ENCODE measurements around the gene LRTM2.
"Not testable (repeated sequence)": the region's sequence is repeated elsewhere in the genome, so short reads cannot be mapped to it uniquely, and the experiment has no call there.

LRTM2 gene

GRCh38 chr12:1811281-1811947, 9.0 kb upstream of the LRTM2 start:
- DNase-seq (ENCODE audit: low read depth): peak; percentile 45

DNA sequence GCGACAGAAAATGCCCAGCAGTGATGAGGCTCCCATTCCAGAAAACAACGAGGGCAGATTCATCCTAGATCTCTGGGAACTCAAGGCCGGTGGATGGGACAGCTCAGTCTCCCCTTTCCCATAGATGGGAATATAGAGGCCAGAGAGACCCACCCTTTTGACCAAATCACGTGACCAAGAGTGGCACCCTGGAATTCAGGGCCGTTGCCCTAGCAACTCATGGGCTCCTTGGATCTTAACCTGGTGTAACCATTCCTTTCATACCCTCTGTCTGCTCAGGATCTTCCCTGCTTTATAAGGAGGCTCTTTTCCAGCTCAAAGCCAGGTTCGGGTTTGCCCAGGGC, 8.4 kb upstream of the LRTM2 start:
- DNase-seq (ENCODE audit: low read depth): no peak

- peak; percentile 67 for DNase-seq (ENCODE audit: low read depth)
These were observed 7.6 kb upstream of the LRTM2 start for GRCh38 chr12:1812650-1813302.

DNA sequence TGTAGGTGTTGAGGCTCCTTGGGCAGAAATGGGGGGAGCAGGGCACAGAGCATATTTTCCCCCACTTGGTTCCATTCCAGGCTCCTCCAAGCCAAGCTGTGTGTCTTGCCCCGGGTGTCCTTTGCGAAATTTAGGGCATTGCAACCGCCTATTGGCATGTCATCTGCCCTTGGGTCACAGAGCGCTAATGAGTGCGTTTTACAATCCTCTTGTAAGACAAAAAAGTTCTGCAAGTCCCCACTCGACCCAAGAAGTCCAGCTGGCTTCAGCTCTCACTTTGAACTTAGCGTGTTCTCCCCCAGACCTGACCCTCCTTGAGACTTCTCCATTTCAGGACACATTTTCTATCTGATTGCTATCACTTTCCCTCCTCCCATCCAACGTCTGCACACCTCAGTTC, 6.1 kb upstream of the LRTM2 start:
- no peak for DNase-seq (ENCODE audit: low read depth)

- no peak for DNase-seq (ENCODE audit: low read depth)
These were observed 5.3 kb upstream of the LRTM2 start for GRCh38 chr12:1815108-1815507.

DNA sequence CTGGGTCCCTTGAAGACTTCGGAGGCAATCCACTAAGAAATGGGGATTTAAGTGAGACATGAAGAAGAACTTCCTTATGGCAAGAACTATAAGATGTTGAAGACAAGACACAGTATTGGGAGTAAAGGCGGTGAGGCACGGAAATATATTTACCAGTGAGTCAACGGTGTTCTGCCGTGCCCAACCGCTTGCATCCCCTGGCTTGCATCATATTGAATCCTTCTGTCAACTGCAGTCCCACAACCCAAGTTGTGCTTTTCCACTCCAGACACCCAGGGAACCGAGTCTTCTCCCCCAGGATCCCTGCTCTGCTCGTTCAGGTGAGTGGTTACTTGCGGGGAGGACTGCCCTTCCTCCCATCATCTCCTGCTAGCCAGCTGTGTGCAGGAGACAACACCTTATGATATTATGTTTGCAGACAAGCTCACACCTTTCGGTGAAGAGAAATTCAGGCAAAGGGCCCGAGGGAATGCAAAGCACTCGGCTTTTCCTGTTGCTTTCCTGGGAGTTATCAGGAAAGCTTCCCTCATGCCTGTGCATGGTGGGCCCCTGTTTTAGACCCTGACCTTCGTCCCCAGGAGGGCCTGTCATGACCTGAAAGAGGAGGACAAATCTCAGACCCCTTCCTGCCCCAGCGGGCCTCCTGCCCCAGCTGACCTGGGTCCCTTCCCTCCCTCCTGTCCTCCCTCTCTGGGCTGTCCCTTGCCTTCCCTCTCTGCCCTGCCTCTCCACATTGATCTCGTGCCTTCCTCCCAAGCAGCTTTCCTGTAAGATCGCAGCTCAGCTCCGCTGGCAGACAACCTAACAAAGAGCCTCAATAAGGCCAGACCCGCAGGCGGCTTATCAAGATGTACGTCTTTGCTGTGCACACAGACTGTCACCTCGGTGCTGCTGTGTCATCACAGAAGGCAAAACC, 4.3 kb upstream of the LRTM2 start:
- peak; percentile 20 for DNase-seq (ENCODE audit: low read depth)

DNA sequence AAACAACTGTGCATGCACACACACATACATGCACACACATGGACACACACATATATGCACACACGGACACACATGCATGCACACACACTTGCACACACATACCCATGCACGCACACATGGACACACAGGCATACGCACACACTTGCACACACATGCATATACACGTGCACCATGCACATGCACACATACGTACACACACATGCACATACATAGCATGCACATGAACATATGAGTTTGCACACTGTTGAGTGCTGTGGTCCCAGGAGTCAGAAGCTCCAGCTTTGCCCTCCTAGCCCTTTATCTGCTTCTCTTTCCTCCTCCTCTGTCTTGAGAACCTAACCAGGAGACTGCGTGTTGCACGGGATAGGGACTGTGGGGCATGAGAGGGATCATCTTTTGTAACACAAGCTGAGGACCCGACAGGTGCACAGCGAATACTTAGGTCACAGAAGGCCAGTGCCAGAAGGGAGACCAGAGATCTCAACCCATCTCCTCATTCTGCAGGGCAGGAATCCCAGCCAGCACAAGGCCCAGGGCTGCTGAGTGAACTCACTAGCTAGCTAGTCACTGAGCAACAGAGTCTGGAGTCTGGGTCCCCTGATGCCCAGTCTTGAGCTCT, 3.5 kb upstream of the LRTM2 start:
- no peak for DNase-seq (ENCODE audit: low read depth)

DNA sequence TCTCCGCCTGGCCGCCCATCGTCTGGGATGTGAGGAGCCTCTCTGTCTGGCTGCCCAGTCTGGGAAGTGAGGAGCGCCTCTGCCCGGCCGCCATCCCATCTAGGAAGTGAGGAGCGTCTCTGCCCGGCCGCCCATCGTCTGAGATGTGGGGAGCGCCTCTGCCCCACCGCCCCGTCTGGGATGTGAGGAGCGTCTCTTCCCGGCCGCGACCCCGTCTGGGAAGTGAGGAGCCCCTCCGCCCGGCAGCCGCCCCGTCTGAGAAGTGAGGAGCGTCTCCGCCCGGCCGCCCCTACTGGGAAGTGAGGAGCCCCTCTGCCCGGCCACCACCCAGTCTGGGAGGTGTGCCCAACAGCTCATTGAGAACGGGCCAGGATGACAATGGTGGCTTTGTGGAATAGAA, 2.4 kb upstream of the LRTM2 start:
- not testable (repeated sequence) for DNase-seq (ENCODE audit: low read depth)

GRCh38 chr12:1819050-1819449, 1.3 kb upstream of the LRTM2 start:
- DNase-seq (ENCODE audit: low read depth): no peak

- DNase-seq (ENCODE audit: low read depth): no peak
These were observed 794 bp upstream of the LRTM2 start for GRCh38 chr12:1819571-1819970.

GRCh38 chr12:1820896-1821291, 529 bp downstream of the LRTM2 start:
- no peak for DNase-seq (ENCODE audit: low read depth)

- DNase-seq (ENCODE audit: low read depth): no peak
These were observed 1.4 kb downstream of the LRTM2 start for GRCh38 chr12:1821805-1822204.

- no peak for DNase-seq (ENCODE audit: low read depth)
These were observed 2.3 kb downstream of the LRTM2 start for GRCh38 chr12:1822699-1823098.

DNA sequence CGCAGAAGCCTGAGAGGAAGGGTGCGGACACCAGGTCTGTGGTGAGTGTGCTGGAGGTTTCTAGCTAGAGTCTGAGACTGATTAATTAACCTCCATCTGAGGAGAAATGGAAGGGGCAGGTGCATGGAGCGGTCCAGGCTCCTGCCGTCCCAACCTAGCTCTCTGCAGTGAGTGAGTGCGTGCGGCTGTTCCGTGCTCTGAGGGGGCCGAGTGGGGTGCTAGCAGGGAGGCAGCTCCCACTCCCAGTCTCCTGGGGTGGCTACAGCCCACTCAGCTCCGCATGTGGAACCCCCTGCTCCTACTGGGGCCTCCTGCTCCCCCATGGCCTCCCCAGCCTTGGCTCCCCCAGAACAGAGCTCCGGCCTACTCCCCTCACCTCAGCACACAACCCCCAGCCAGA, 2.9 kb downstream of the LRTM2 start:
- no peak for DNase-seq (ENCODE audit: low read depth)

DNA sequence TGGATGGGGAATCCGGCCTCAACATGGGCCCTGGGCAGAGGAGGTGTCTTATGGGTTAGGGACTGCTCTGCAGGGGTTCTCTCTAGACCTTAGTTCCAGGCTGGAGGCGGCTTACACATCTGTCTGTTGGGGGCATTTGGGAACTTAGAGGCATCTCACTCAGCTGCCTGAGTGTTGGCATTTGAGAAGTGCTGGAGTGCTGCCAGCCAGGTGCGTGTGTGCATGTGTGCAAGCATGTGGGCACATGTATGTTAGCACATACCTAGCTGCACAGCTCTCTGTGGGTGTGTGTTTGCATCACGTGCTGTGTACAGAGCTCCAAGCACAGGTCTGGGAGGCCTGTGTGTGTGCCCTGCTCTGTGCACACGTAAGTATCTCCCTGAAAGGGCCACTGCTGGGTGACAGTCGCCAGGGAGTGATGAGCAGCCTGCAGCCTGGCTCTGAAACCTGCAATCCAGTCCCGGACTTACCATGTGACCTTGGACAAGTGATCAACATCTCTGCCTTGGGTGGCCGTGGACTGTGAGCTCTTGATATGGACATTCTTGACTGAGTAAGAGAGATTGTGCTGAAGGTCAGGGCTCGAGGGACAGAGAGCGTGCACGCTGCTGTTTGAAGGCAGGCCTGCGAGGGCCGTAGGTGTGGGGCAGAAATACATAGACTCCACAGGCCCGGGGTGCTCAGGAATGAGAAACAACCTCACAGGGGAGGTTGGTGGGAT, 5.2 kb downstream of the LRTM2 start:
- DNase-seq (ENCODE audit: low read depth): no peak

- DNase-seq (ENCODE audit: low read depth): no peak
These were observed 6.0 kb downstream of the LRTM2 start for GRCh38 chr12:1826401-1826800.

DNA sequence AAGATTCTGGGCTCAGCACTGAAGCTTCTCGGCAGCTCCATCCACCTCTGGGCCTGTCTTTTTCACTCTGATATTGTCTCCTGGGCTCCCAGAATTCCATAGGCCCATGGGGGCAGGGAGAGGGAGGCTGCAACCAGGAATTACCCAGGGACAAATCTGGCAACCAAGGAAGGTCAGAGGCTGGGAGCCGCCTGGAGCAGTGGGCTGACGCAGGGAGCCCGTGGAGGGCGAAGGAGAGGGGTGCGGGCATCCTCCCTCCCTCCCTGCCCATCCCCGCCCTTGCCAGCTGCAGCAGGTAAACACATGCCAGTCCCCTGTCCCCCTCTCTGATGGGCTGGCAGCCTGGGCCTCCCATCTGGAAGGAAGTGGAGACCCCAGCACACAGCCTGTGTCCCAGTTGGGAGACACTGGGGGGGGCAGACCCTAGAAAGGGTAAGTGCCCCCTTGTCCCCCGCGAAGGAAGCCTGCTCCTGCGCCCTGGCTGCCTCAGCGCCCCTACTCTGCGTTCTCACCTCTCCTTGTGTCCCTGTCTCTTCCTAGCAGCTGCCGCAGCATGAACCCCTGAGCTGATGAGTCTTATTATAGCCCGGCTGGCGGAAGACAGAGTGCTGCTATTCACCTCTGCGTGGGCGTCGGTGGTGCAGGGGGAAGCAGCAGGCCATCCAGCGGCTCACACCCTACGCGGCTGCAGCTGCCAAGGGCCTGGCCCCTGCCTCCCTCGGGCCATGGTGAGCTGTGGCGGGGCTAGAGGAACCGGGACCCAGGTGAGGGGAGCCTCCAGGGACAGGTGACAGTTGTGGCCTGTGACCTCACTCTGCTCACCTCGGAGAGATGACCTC, 6.7 kb downstream of the LRTM2 start:
- DNase-seq (ENCODE audit: low read depth): no peak

DNA sequence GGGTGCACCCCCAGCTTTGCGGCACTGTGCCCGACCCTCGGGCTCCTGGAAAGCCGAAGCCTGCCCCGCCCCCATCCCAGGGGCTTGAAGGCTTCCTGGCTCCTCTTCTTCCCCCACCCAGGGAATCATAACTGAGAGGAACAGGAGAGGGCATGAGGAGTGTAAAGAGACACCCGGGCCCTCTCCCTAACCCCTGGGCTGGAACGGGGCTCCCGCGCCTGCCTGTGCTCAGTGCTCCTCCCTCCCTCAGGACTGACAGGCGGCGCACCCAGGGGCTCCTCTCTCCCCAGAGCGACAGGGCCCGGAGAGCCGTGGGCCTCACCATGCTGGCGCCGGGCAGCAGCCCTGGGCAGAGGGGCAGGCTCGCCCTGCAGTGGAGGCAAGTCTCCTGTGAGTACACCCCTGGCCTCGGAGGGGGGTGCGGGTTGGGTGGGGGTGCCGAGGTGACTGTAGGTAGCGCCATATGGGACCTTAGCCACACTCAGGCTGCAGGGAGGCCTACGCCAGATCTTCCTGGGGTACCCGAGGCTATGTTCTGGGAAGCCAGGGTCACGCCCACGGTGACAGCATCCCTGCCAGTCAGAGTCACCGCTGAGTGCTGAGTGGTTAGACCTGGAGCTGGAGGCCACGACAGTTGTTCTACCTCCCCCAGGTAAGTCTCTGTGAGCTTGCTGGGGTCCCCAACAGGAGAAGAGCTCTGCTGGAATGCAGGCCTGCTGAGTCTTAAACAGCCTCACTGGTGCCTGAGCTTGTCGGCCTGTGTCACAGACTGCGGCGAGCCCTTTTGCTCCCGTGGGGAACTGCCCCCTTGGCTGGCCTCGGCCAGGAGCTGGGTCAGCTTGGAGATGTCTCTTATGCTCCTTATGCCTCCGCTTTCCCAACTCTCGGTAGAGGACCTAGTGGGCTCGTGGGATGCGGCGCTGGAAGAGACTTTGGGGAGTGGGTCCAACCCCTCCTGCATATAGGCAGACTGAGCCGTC, 7.8 kb downstream of the LRTM2 start:
- DNase-seq (ENCODE audit: low read depth): no peak

DNA sequence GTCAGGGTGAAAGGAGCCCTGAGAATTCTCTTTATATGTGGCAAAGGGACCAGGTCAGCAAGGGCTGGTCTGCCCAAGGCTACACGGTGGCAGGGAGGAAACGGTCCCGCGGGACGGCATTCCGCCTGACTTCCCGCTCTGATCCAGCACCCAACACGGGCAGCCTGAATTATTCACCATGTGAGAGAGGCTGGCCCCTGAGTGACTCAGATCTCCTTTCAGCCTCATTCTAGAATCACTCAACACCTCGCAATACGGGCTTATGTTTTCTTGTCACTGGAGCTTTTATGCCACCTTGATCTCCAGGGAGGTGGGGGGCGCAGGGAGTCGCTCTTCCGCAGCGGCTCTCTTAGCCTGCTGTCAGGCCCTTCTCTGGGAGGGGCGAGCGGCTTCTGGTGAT, 8.5 kb downstream of the LRTM2 start:
- peak; percentile 40 for DNase-seq (ENCODE audit: low read depth)

Measured in ELR (cell line).